Neural progenitor cell (in vitro differentiated cells): Measurements from ENCODE around the gene CFAP43.

Experiments
- CTCF ChIP-seq: fragments of 200-600 bp; sonication (generic); IDR thresholded peaks from 2 replicates; pipeline ENCODE4 v1.5.1; 2017; ENCODE audit warnings: antibody characterized with exemption, mild to moderate bottlenecking
- EZH2phosphoT487 ChIP-seq: fragments of 200-600 bp; sonication (generic); IDR thresholded peaks from 2 replicates; pipeline ENCODE4 v1.6.1; 2017; ENCODE audit warnings: antibody characterized with exemption

- TF ChIP-seq CTCF (no peak), EZH2phosphoT487 (no peak)
These were observed 36.5 kb downstream of the CFAP43 start for GRCh38 chr10:104195706-104196105.
